ENCODE measurements around the gene CA10.

Gene CA10

DNA sequence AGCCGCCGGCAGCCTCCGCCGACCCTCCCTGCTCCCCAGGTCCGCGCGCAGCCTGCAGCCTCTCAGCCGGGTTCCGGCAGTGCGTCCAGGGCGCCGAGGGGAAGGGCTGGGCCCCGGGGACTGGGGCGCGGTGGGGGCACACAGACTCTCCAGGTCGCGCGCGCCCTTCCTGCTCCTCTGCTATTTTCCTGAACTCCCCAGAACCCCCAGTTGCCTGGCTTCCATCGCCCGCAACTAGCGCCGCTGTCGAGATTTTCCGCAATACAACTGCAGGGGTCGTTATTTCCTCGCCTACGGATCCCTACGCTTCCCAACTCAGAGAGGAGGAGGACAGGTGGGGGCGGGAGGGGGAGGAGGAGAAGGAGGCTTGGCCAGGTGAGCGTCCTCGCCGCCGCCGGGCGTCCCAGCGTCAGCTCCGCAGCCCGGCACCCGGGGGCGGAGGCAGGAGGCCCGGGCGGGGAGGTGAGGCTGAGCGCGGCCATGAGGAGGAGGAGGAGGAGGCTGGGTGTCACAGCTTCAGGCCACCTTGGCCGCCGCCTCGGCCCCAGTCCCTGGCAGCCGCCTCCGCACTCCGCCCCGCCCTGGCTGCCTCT, at the start of gene CA10:
Gene CA10, minus strand, starts transcription at position 265 of the 593 bp plus-strand sequence.
- DNase-seq, result peak in 1 of 2 experiments; percentile 49

DNA sequence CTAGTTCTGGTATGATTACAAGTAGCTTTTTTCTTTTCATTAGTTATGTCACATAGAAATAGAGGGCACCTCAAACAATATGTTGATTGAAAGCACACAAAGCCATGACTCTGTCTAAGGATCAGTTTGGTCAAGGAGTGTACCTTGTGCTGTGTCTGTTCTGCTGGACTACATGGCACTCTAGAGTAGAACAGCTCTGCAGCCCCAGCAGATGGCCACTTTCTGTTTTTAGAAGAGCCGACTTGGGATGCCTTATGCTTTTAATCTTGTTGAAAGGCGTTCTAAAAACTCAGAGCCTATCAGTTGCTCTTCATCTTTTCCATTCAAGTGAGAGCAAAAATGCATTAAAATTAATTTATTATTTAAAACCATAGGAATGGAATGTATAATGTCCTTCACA, 49.3 kb upstream of the CA10 start:
- DNase-seq, result no peak

DNA sequence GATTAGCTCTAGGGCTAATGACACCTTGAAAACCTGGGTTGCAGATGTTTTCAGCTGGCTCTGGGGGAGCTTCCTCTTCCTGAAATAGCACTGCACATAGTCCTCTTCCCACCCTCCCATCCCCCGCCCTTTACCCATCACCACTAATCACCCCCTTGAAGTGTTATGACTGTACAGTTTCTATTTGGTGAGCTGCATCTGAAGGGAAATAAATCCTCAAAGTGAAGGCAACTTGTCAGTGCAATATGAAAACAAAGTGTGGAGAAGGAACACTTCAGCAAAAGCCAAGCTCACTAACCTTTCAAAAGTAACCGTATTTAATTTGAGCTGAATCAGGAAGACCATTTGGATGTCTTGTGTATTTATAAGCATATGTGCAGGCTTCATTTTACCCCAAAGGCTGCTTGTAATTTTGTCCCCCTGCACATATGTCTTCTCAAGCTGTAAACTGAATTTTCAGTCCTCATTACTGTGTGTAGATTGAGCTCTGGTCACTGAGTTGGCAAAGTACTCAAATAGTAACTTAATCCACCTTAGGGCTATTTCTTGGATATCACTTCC, 44.1 kb upstream of the CA10 start:
- no peak for DNase-seq

- DNase-seq, result no peak
These were observed 43.4 kb upstream of the CA10 start for GRCh38 chr17:52201767-52202519.

GRCh38 chr17:52191491-52191890, 33.0 kb upstream of the CA10 start:
- DNase-seq, result no peak

- DNase-seq, result peak in 1 of 2 experiments; percentile 11
These were observed 23.3 kb upstream of the CA10 start for GRCh38 chr17:52181782-52182181.

GRCh38 chr17:52178012-52178411, 19.5 kb upstream of the CA10 start:
- DNase-seq, result no peak

DNA sequence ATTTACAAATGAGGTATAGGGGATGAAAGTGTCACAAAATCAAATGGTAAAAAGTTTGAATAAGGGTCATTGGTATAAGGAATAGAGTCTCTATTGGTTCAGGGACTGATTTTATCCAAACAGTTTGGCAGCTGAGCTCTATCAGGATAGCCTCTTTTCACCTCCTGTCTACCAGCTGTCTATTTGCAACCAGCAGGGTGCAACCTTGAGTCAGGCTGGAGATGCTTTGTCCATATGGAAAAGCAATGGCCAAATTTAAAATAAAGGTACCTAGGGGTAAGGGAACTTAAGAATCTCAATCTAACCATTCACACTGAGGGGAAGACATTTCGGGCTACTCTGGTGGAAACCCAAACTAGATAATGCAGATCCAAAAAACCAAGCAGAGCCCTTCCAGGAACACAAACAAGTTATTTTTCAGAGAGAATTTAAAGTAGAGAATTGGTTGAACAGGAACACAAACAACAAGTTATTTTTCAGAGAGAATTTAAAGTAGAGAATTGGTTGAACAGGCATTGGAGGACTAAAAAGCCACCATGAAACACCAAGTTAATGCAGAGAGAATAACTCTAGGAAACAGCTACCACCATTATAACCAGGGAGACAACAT, 12.6 kb upstream of the CA10 start:
- peak; percentile 10 to 54 for DNase-seq

DNA sequence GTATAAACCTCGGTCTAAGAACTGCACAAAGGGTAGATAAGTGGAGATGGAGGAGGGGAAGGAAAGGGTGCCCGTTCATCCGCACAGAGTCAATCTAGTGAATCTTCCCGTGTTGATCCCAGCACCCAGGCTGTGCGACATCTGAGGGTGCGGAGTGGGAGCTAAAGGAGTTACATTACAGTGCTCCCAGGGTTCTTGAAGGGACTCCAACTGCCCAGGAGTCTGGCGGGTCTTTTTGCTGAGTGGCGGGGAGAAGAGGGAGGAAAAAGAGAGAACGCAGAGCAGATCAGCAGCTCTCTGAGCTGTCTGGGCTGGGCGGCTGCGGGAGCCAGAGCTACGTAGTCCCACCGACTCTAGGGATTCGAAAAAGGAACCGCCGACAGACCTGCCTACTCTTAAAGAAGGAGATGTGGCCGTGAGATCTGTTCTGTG, 1.6 kb upstream of the CA10 start:
- no peak for DNase-seq

DNA sequence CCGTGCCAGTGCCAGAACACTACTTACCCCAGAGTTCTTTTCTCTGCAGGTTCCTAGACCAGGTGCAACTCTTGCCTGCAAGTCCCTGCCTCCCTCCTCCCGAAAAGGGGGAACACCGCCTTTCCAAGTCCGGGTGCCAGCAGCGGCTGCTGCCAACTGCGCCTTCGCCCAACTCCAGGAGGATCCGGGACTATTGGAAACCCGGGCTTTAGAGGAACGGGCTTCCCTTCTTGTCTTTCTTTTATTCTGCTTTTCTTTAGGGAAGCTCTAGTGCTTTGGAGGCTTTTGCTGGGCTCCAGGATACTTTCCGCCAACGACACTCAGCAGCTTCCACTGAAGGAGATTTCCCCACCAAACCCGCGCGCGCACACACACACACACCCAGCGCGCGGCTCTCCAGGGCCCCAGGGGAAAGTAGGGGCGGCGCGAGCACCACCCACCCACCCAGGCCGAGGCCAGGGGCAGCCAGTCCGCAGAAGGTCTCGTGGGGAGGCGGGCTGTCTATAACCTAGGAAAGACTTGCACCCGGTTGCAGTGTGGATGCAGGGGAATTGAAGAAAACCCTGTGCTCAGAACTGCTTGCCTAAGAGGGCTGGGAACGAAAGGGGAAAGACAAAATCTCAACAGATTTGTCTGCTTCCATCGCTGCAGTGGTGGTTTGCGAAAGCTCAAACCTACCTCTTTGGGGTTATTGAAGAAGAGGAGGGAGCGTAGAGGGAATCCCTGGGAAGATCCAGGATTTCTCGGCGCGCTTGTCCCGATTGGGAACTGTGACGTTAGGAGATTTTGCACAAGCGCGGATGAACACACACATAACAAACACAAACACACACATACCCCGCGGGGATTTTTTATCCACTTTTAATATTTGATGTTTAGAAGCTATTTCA, 977 bp upstream of the CA10 start:
- no peak for DNase-seq

DNA sequence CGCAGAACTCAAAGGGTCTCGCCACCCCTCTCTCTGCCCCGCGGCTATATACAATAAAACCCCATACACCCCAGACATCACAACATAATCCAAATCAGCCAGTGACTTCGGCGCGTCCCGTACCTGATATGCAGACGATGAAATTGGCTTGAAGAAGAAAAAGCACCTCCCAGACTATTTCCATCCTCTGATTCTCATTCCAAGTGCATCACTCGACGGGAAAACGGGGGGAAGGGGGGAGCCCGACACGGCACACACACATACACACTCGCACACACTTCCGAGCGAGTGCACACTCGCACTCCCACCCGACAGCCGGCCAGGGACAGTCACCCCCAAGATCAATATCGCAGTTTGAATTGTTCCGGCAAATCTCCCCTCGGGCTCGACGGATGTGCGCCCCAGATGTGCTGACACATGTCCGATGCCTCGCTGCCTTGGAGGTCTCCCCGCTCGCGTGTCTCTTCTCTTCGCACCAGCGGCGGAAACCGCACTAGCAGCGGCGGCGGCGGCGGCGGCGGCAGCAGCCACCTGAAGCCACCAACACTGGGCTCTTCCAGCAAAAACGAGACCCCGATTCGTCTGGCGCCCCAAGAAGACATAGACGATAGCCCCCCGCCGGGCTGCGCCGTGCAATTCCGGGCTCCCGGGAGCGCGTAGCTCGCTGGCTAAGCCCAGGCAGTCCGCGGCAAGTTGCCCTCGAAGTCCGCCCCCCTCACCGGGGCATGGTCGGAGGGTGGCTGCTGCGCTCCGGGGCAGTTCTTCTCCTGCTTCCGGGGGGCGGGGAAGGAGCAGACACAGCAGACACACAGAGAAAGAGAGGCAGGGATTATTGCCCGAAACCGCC, 688 bp downstream of the CA10 start:
- no peak for DNase-seq

DNA sequence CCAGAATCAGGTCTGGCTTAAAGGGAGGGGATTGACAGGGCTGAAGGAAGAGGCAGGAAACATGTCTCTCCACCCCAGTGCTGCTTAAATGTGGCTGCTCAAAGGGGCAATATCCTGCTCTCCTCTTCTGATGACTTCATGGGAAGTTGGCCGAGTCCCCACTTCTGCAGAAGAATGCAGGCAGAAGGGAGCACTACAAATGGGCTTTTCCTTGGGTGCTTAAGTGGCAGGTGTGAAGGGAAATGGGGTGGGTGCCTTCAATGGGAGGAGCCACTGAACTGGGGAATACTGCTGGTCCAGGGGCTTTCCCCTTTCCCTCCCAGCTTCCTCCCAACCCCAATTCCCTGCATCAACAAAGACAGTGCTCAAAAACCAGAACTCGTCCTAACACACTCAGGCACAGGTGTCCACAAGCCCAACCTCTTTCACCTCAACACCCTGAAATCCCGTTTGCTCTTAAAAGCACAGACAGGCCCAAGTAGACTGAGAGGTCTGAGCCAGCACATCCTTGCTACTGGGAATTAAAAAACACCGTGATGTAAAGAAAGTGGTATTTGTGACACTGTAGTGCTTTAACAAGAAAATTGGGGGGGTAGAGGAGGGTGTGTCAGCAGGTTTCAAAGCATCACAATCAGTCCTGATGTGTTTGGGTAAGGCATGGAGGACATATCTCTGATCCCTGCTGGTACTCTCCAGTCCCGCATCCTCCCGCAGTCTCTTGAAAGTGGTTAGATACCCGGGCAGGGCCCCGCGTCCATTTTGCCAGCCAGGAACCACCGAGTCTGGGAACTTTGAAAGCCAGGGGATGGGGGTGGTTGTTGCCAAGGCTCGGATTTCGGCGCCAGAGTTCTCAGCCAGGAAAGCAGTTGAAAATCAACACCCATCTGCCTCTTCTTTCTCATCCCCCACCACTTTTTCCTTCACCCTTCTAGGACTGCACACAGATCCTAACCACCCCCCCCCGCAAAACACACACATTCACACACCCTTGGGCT, 1.6 kb downstream of the CA10 start:
- no peak for DNase-seq

DNA sequence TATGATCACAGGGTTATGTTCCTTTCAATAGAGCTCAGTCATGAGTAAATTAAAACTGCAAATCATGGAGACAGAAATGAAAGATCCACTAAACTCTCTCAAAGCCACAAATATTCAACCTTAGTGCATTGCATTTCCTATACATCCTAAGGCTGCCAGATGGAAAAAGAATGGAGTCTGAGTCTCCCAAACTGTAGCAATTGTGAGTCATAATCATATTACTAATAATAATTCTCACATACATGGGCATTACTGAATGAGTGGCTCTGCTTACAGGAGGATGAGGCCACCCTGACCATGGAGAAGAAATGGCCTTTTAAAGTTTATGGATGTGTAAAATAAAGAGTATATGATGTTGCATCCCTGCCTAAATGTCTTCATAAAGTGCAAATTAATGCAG, 3.2 kb downstream of the CA10 start:
- no peak for DNase-seq

DNA sequence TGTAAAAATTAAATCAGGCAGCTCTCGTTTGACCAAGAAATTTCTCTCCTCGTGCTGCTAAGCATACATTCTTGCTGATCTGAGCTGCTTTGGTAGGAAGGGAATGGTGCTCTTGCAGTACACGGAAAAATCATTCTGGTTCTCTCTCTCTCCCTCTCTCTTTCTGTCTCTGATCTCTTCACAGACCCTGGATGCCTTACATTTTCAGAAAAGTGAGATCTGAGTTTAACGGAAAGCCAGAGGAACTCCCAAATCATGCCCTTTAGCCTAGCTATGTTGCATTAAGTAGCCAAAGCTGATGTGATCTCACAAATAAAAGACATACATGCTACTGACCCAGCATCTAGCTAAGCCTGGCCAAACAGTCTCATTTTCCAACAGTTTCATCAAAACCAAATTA, 4.0 kb downstream of the CA10 start:
- DNase-seq, result no peak

- DNase-seq, result no peak
These were observed 7.6 kb downstream of the CA10 start for GRCh38 chr17:52150935-52151334.

GRCh38 chr17:52149626-52150025, 8.9 kb downstream of the CA10 start:
- DNase-seq, result no peak

DNA sequence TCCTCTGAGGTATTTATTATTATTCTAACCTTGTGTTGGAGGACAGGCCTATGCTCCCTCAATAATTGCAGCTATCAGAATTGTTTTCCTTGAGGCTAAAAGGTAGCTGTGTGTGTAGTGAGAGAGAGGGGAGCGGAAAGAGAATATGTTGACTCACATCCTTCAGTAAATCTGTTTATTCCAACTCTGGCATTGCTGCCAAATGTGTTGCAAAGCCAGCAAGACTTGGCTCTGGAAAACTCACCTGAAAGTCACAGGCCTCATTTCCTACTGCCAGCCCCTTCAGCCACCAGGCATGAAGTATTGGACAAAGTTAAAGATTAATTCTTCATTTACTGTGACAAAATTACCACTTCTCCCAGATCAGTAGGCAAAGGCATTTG, 9.6 kb downstream of the CA10 start:
- DNase-seq, result no peak

DNA sequence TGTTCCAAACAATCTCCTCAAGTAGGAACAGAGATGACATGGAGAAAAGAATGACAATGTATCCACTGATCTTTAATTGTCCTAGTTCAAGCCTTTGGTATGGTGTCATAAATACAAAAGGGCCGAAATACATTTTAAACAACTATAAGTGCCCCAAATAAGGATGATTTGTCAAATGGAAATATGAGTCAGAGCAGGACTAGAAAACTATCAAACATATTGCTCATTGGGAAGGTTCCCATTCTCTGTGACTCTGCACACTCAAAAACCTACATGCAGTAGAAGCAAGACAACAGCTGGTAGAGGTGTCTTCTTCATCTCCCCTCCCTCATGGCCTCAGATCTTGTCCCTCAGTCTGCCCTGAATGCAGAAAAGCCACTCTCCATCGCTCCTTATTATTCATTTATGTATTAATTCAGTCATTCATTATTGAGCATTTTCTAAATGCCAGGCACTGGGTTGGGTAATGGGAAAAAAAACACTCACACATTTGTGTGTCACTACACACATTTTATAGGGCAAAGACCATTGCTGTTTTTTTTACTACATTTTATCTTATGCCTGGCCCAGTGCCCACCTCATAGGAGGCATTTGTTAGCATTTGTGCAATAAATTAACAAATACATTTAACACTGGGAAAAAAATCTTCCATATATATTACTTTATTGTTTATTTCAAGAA, 10.1 kb downstream of the CA10 start:
- DNase-seq, result no peak

DNA sequence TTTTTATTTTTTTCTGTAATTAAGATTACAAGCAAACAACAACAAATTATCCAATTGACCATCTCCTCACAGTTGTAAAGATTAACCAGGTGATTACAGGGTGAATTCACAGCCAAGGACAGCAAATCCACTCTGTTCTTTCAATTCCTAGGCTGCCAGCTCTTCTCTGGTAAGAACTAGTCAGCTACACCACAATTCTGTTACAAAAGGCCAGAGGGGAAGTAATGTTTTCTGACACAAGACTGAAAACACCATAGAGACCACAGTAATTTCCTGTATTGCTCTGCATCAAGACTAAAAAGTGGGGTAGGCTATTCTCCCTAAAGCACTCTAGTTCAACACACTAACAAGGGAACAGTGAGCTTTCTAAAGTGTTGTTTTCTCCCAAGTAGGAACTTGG, 10.6 kb downstream of the CA10 start:
- DNase-seq, result no peak

GRCh38 chr17:52147431-52147830, 11.1 kb downstream of the CA10 start:
- no peak for DNase-seq
